GM19438 (cell line): Measurements from ENCODE around the gene DTX3.

Source experiments
- ATAC-seq: cut with Tn5 transposase; IDR thresholded peaks from one replicate; pipeline ENCODE4 v1.9.1; 2021; ENCODE audit warnings: low read depth; ENCODE audit not compliant: unreplicated experiment

Gene DTX3

GRCh38 chr12:57605811-57606311 is 1.2 kb downstream of the DTX3 start:
- ATAC-seq, result no peak

- ATAC-seq, result no peak
These were observed 1.8 kb downstream of the DTX3 start for GRCh38 chr12:57606399-57606798.

GRCh38 chr12:57606821-57607220 is 2.2 kb downstream of the DTX3 start:
- ATAC-seq, result no peak

- ATAC-seq, result no peak
These were observed 3.5 kb downstream of the DTX3 start for GRCh38 chr12:57607958-57608663.

- ATAC-seq, result no peak
These were observed 4.6 kb downstream of the DTX3 start for GRCh38 chr12:57609101-57609780.

- ATAC-seq, result no peak
These were observed 5.3 kb downstream of the DTX3 start for GRCh38 chr12:57609781-57610553.

GRCh38 chr12:57610554-57611107 is 6.0 kb downstream of the DTX3 start:
- ATAC-seq, result no peak

- ATAC-seq, result peak; percentile 42
These were observed 6.6 kb downstream of the DTX3 start, which contains the start of gene ARHGEF25 for GRCh38 chr12:57611108-57611826. TSS of gene ARHGEF25 (plus strand) at chr12:57611435. CDS start at chr12:57611895, 460 bp downstream.

- ATAC-seq, result no peak
These were observed 7.4 kb downstream of the DTX3 start for GRCh38 chr12:57611827-57612710.

GRCh38 chr12:57612711-57613426 is 8.2 kb downstream of the DTX3 start:
- ATAC-seq, result no peak

GRCh38 chr12:57613427-57614109 is 8.9 kb downstream of the DTX3 start:
- no peak for ATAC-seq

GRCh38 chr12:57614178-57614947 is 9.7 kb downstream of the DTX3 start:
- ATAC-seq, result peak; percentile 61

- no peak for ATAC-seq
These were observed 10.4 kb downstream of the DTX3 start for GRCh38 chr12:57614948-57615500.

GRCh38 chr12:57615637-57616036 is 11.0 kb downstream of the DTX3 start:
- ATAC-seq, result no peak

GRCh38 chr12:57616383-57617101 is 11.9 kb downstream of the DTX3 start:
- ATAC-seq, result no peak

- ATAC-seq, result no peak
These were observed 13.3 kb downstream of the DTX3 start for GRCh38 chr12:57617942-57618341.
